ENCODE measurements around the gene TMEM244.
"Not testable (repeated sequence)": the region's sequence is repeated elsewhere in the genome, so short reads cannot be mapped to it uniquely, and the experiment has no call there.

The TMEM244 gene

GRCh38 chr6:129884211-129884610 is 23.1 kb upstream of the TMEM244 start:
- Histone ChIP-seq H3K4me3 (no peak overlapping the region), H3K4me1 (no peaks in the 10 kb centered on the region; the same call in 1 of the 2 replicates), H3K9me3 (no peaks in the 10 kb centered on the region), H3K36me3 (replicated peaks) (no peaks in the 10 kb centered on the region), H3K27me3 (ENCODE audit: low read depth) (no peaks in the 10 kb centered on the region)
- in situ Hi-C loops (cut with MboI; ENCODE audit: low sequenced_read_pairs): no loop called here
- no peak for DNase-seq (ENCODE audit: low spot score in 2 of 2)

GRCh38 chr6:129882510-129883023 is 21.5 kb upstream of the TMEM244 start:
- in situ Hi-C loops (cut with MboI; ENCODE audit: low sequenced_read_pairs): no loop called here

GRCh38 chr6:129877894-129878293 is 16.8 kb upstream of the TMEM244 start:
- H3K36me3 ChIP-seq (replicated peaks); H3K4me3 ChIP-seq; H3K4me1 ChIP-seq; H3K27me3 ChIP-seq (ENCODE audit: low read depth); H3K9me3 ChIP-seq; DNase-seq (ENCODE audit: low spot score in 2 of 2); in situ Hi-C loops (cut with MboI; ENCODE audit: low sequenced_read_pairs): not testable (repeated sequence)

More at GRCh38 chr6:129882510-129883023, 21.5 kb upstream of the TMEM244 start:
- H3K36me3 ChIP-seq (replicated peaks): no peaks in the 10 kb centered on the region
- H3K4me3 ChIP-seq: no peak overlapping the region
- no peaks in the 10 kb centered on the region for H3K9me3 ChIP-seq
- no peaks in the 10 kb centered on the region; the same call in 1 of the 2 replicates for H3K4me1 ChIP-seq
- no peaks in the 10 kb centered on the region for H3K27me3 ChIP-seq (ENCODE audit: low read depth)
- DNase-seq (ENCODE audit: low spot score in 2 of 2): no peak

GRCh38 chr6:129875610-129876520 is 14.8 kb upstream of the TMEM244 start:
- no peaks in the 10 kb centered on the region for H3K36me3 ChIP-seq (replicated peaks)
- H3K27me3 ChIP-seq (ENCODE audit: low read depth): 0 out of 2 replicates have a peak, but pooled peaks cover 2% of the 10 kb centered on the region
- no peaks in the 10 kb centered on the region for H3K9me3 ChIP-seq
- in situ Hi-C loops (cut with MboI; ENCODE audit: low sequenced_read_pairs): no loop called here
- no peak overlapping the region for H3K4me3 ChIP-seq
- no peaks in the 10 kb centered on the region for H3K4me1 ChIP-seq
- no peak for DNase-seq (ENCODE audit: low spot score in 2 of 2)

- Histone ChIP-seq H3K9me3 (no peaks in the 10 kb centered on the region), H3K27me3 (ENCODE audit: low read depth) (0 out of 2 replicates have a peak, but pooled peaks cover 2% of the 10 kb centered on the region), H3K36me3 (replicated peaks) (no peaks in the 10 kb centered on the region), H3K4me3 (no peak overlapping the region), H3K4me1 (no peaks in the 10 kb centered on the region)
- no peak for DNase-seq (ENCODE audit: low spot score in 2 of 2)
- in situ Hi-C loops (cut with MboI; ENCODE audit: low sequenced_read_pairs): no loop called here
Measured at GRCh38 chr6:129874837-129875236, 13.7 kb upstream of the TMEM244 start.

- in situ Hi-C loops (cut with MboI; ENCODE audit: low sequenced_read_pairs): no loop called here
- no peaks in the 10 kb centered on the region for H3K36me3 ChIP-seq (replicated peaks)
- no peaks in the 10 kb centered on the region for H3K9me3 ChIP-seq
- no peak overlapping the region for H3K4me3 ChIP-seq
- H3K4me1 ChIP-seq: no peaks in the 10 kb centered on the region
- DNase-seq (ENCODE audit: low spot score in 2 of 2): no peak
- 0 out of 2 replicates have a peak, but pooled peaks cover 2% of the 10 kb centered on the region for H3K27me3 ChIP-seq (ENCODE audit: low read depth)
Measured at GRCh38 chr6:129872586-129872985, 11.5 kb upstream of the TMEM244 start.

- in situ Hi-C loops (cut with MboI; ENCODE audit: low sequenced_read_pairs): no loop called here
- no peak for DNase-seq (ENCODE audit: low spot score in 2 of 2)
- Histone ChIP-seq H3K4me3 (no peak overlapping the region), H3K9me3 (no peaks in the 10 kb centered on the region), H3K36me3 (replicated peaks) (no peaks in the 10 kb centered on the region), H3K4me1 (no peaks in the 10 kb centered on the region), H3K27me3 (ENCODE audit: low read depth) (0 out of 2 replicates have a peak, but pooled peaks cover 2% of the 10 kb centered on the region)
Measured at GRCh38 chr6:129871221-129871620, 10.1 kb upstream of the TMEM244 start.

- Histone ChIP-seq H3K27me3 (ENCODE audit: low read depth) (no peaks in the 10 kb centered on the region), H3K36me3 (replicated peaks) (no peaks in the 10 kb centered on the region), H3K4me1 (no peaks in the 10 kb centered on the region), H3K4me3 (no peak overlapping the region), H3K9me3 (no peaks in the 10 kb centered on the region)
- in situ Hi-C loops (cut with MboI; ENCODE audit: low sequenced_read_pairs): no loop called here
- DNase-seq (ENCODE audit: low spot score in 2 of 2): no peak
Measured at GRCh38 chr6:129867403-129867802, 6.3 kb upstream of the TMEM244 start.

- H3K4me3 ChIP-seq: no peak overlapping the region
- H3K27me3 ChIP-seq (ENCODE audit: low read depth): no peaks in the 10 kb centered on the region
- no peak for DNase-seq (ENCODE audit: low spot score in 2 of 2)
- in situ Hi-C loops (cut with MboI; ENCODE audit: low sequenced_read_pairs): no loop called here
- H3K4me1 ChIP-seq: no peaks in the 10 kb centered on the region
- no peaks in the 10 kb centered on the region for H3K36me3 ChIP-seq (replicated peaks)
- no peaks in the 10 kb centered on the region for H3K9me3 ChIP-seq
Measured at GRCh38 chr6:129866688-129867087, 5.6 kb upstream of the TMEM244 start.

GRCh38 chr6:129866256-129866655 is 5.1 kb upstream of the TMEM244 start:
- H3K27me3 ChIP-seq (ENCODE audit: low read depth): no peaks in the 10 kb centered on the region
- no peak for DNase-seq (ENCODE audit: low spot score in 2 of 2)
- in situ Hi-C loops (cut with MboI; ENCODE audit: low sequenced_read_pairs): no loop called here
- no peak overlapping the region for H3K4me3 ChIP-seq
- H3K4me1 ChIP-seq: no peaks in the 10 kb centered on the region
- H3K9me3 ChIP-seq: no peaks in the 10 kb centered on the region
- H3K36me3 ChIP-seq (replicated peaks): no peaks in the 10 kb centered on the region

- in situ Hi-C loops (cut with MboI; ENCODE audit: low sequenced_read_pairs): no loop called here
Measured at GRCh38 chr6:129865013-129865412, 3.9 kb upstream of the TMEM244 start.

GRCh38 chr6:129863664-129864063 is 2.5 kb upstream of the TMEM244 start:
- Histone ChIP-seq H3K36me3 (replicated peaks) (no peaks in the 10 kb centered on the region), H3K4me1 (no peaks in the 10 kb centered on the region), H3K9me3 (no peaks in the 10 kb centered on the region), H3K27me3 (ENCODE audit: low read depth) (no peaks in the 10 kb centered on the region), H3K4me3 (no peak overlapping the region)
- DNase-seq (ENCODE audit: low spot score in 2 of 2): no peak
- in situ Hi-C loops (cut with MboI; ENCODE audit: low sequenced_read_pairs): no loop called here

More at GRCh38 chr6:129865013-129865412, 3.9 kb upstream of the TMEM244 start:
- Histone ChIP-seq H3K4me1 (no peaks in the 10 kb centered on the region), H3K27me3 (ENCODE audit: low read depth) (no peaks in the 10 kb centered on the region), H3K36me3 (replicated peaks) (no peaks in the 10 kb centered on the region), H3K9me3 (no peaks in the 10 kb centered on the region), H3K4me3 (no peak overlapping the region)
- DNase-seq (ENCODE audit: low spot score in 2 of 2): no peak

GRCh38 chr6:129859524-129859923 is 1.6 kb downstream of the TMEM244 start:
- DNase-seq (ENCODE audit: low spot score in 2 of 2): no peak
- no peaks in the 10 kb centered on the region for H3K36me3 ChIP-seq (replicated peaks)
- in situ Hi-C loops (cut with MboI; ENCODE audit: low sequenced_read_pairs): no loop called here
- no peak overlapping the region for H3K4me3 ChIP-seq
- no peaks in the 10 kb centered on the region for H3K27me3 ChIP-seq (ENCODE audit: low read depth)
- H3K4me1 ChIP-seq: no peaks in the 10 kb centered on the region
- no peaks in the 10 kb centered on the region for H3K9me3 ChIP-seq

- Histone ChIP-seq H3K4me1 (no peaks in the 10 kb centered on the region), H3K9me3 (no peaks in the 10 kb centered on the region), H3K4me3 (no peak overlapping the region), H3K36me3 (replicated peaks) (no peaks in the 10 kb centered on the region), H3K27me3 (ENCODE audit: low read depth) (no peaks in the 10 kb centered on the region)
- in situ Hi-C loops (cut with MboI; ENCODE audit: low sequenced_read_pairs): no loop called here
- no peak for DNase-seq (ENCODE audit: low spot score in 2 of 2)
Measured at GRCh38 chr6:129857838-129858237, 3.3 kb downstream of the TMEM244 start.

Measured in HAP-1 (cell line).